ENCODE measurements around the gene HSD17B14. TPM values are rescaled to one million over a fixed set of nuclear protein-coding genes. Genes with fewer than 3 reads are reported as not detected.

HSD17B14 gene
- total and polyA plus RNA-seq, 2 of the 8 experiments (the other 6 are each of a cell fraction or from before 2014, with no cell fraction given), result 8.4 to 25.5 TPM

- Histone ChIP-seq H2AK5ac (ENCODE audit: low read depth, low read length) (no peak overlapping the region), H3K4me2 (ENCODE audit: insufficient read depth in 1 of 2, low read depth in 2 of 2, low read length in 2 of 2) (no peak overlapping the region), H2BK5ac (ENCODE audit: low read depth, low read length) (no peak overlapping the region), H3K9ac (replicated peaks in 1 of 4; ENCODE audit: extremely low read depth in 1 of 4, low read depth in 3 of 4, low read length in 3 of 4) (no peak overlapping the region), H2BK15ac (ENCODE audit: low read length) (no peak overlapping the region), H3K36me3 (ENCODE audit: control insufficient read depth in 2 of 4, insufficient read depth in 4 of 4, low read length in 3 of 4) (peaks cover 0 to 10% (median 2%) of the 10 kb centered on the region in 4 experiments; a peak in 3 of 8 replicates), H3K4ac (replicated peaks; ENCODE audit: insufficient read length, low read depth, low read length) (no peak overlapping the region), H3K23me2 (ENCODE audit: low read depth, low read length) (peaks cover 14% of the 10 kb centered on the region; the same call in 1 of the 2 replicates), H2BK12ac (ENCODE audit: low read depth, low read length) (no peak overlapping the region), H3K27me3 (replicated peaks in 1 of 4; ENCODE audit: control insufficient read depth in 3 of 4, extremely low read depth in 1 of 4, insufficient read depth in 3 of 4, low read length in 3 of 4) (no peaks in the 10 kb centered on the region), H2AFZ (ENCODE audit: low read length) (no peak overlapping the region), H3K9me3 (ENCODE audit: insufficient read depth in 2 of 2, low read depth in 1 of 2, low read length in 1 of 2) (no peaks in the 10 kb centered on the region), H2BK20ac (ENCODE audit: low read length) (no peak overlapping the region), H3K23ac (ENCODE audit: insufficient read length) (no peak overlapping the region), H3K18ac (ENCODE audit: extremely low read depth, low read length) (no peak overlapping the region), H2BK120ac (replicated peaks; ENCODE audit: low read depth, low read length) (no peak overlapping the region), H3K79me2 (ENCODE audit: control insufficient read depth in 1 of 2, insufficient read depth in 2 of 2, low read length in 2 of 2) (no peaks in the 10 kb centered on the region; a peak in 1 of 4 replicates), H4K91ac (replicated peaks; ENCODE audit: insufficient read length, low read length) (no peak overlapping the region), H3K56ac (replicated peaks; ENCODE audit: insufficient read length, low read depth, low read length) (no peak overlapping the region), H4K8ac (ENCODE audit: extremely low read depth, insufficient read depth, low read length) (no peak overlapping the region), H3K4me1 (replicated peaks in 1 of 4; ENCODE audit: control insufficient read depth in 3 of 4, insufficient read depth in 4 of 4, low read length in 3 of 4) (peaks cover 0 to 3% (median under 1%) of the 10 kb centered on the region in 4 experiments; a peak in 4 of 7 replicates), H3K27ac (ENCODE audit: low read depth, low read length) (no peak overlapping the region), H3K4me3 (ENCODE audit: extremely low read depth in 1 of 4, insufficient read depth in 2 of 4, low read depth in 3 of 4, low read length in 4 of 4) (no peak overlapping the region), H3K79me1 (ENCODE audit: low read depth, low read length) (no peaks in the 10 kb centered on the region), H4K20me1 (replicated peaks in 1 of 2; ENCODE audit: control insufficient read depth in 1 of 2, insufficient read depth in 2 of 2, low read length in 2 of 2) (peaks cover 0 to 14% of the 10 kb centered on the region in 2 experiments), H4K5ac (ENCODE audit: insufficient read length, low read depth, low read length) (no peak overlapping the region), H3K14ac (ENCODE audit: insufficient read length) (no peak overlapping the region)
- ChIA-PET CTCF (ENCODE audit: partially characterized antibody) (interaction anchor here (0.8 to 13.8 kb wide), 6 partner anchors 10 to 25 kb away, joined by 3 to 285 read pairs (median 8); partner anchors contain the start of gene HSD17B14), POLR2A (ENCODE audit: partially characterized antibody) (interaction anchor here (0.8 to 2.2 kb wide), 4 partner anchors 9 to 23 kb away, joined by 3 to 5 read pairs (median 4); no protein-coding TSS in a partner anchor)
- 86% methylated on average over 4 of the region's 9 CpGs; no CpG with 5 or more reads in 1 of the 2 experiments for WGBS, 2 experiments (ENCODE audit: extremely low coverage in 1 of 2, insufficient coverage in 1 of 2, insufficient read length in 1 of 2, insufficient replicate concordance in 2 of 2, low coverage in 1 of 2, low lambda C conversion rate in 2 of 2, missing lambda C conversion rate in 1 of 2)
- no peak for FAIRE-seq
- DNase-seq (ENCODE audit: low read depth in 1 of 2, low spot score in 2 of 2), result no peak
- TF ChIP-seq GTF2F1 (IDR thresholded peaks at IDR 0.05; ENCODE audit: borderline replicate concordance, low read depth, low read length), result no peak
- no peak for TF ChIP-seq BRCA1 (IDR thresholded peaks at IDR 0.05; ENCODE audit: low read depth, low read length)
- no peak for TF ChIP-seq SIRT6 (IDR thresholded peaks at IDR 0.05; ENCODE audit: low read length)
- no peak for TF ChIP-seq TBP (IDR thresholded peaks at IDR 0.05; ENCODE audit: low read depth, low read length)
- no peak for TF ChIP-seq POLR2AphosphoS5 (IDR thresholded peaks at IDR 0.05; ENCODE audit: low read depth, low read length)
- TF ChIP-seq CTBP2 (IDR thresholded peaks at IDR 0.05; ENCODE audit: borderline replicate concordance, insufficient read depth, insufficient read length, low read length), result no peak
- TF ChIP-seq NRF1 (IDR thresholded peaks at IDR 0.05; ENCODE audit: low read depth, low read length), result no peak
- no peak for TF ChIP-seq SIN3A (conservative IDR thresholded peaks at IDR 0.05 in 1 of 2, IDR thresholded peaks at IDR 0.05 in 1 of 2; ENCODE audit: low read depth in 1 of 2, low read length in 2 of 2)
- TF ChIP-seq, protein P1, sequence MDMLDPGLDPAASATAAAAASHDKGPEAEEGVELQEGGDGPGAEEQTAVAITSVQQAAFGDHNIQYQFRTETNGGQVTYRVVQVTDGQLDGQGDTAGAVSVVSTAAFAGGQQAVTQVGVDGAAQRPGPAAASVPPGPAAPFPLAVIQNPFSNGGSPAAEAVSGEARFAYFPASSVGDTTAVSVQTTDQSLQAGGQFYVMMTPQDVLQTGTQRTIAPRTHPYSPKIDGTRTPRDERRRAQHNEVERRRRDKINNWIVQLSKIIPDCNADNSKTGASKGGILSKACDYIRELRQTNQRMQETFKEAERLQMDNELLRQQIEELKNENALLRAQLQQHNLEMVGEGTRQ (IDR thresholded peaks at IDR 0.05; ENCODE audit: low read length), result no peak
- no peak for TF ChIP-seq CEBPB (IDR thresholded peaks at IDR 0.05; ENCODE audit: low read depth, low read length)
- no peak for TF ChIP-seq YY1 (IDR thresholded peaks at IDR 0.05; ENCODE audit: low read depth, low read length)
These were observed 18.0 kb downstream of the HSD17B14 start for GRCh38 chr19:48818234-48818820.

Data from H1 (cell line).